ENCODE data around the gene FGFBP2. TPM values are rescaled to one million over a fixed set of nuclear protein-coding genes. Genes with fewer than 3 reads are reported as not detected.

Gene FGFBP2
- total RNA-seq, 4 donors from 2014 or later: 0.62 to 5.2 (median 2.2) TPM

DNA sequence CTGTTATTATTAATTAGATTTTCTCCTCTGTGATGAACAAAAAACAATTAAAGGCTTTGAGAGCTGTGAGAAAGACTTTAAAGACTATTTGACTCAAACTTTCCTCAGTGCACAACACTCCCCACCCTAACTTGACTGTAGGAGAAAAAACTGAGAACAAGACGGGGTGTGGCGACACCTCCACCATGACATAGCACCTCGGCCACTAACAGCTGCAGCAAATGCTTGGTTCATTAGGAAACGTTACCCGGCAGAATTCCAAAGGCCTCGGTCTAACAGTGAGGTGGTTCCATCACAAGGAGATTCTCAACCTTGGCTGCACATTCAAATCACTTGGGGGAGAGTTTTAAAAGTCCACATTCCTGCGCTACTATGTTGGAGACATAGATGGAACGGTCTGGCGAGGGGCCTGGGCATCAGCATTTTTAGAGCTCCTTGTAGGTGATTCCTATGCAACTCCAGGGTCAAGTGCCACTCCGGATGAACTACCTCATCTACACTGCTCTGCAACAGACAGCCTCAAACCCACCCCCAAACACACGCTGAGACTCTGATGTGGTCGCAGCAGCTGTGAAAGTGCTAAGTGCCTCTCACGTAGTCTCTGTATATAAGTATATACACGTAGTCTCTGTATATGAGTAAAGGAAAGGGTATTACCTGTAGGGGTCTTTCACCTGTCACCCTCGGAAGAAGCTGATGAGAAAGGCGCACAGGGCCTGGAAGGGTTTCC lies 1.0 kb downstream of the FGFBP2 start:
- no peaks in the 10 kb centered on the region for H3K4me1 ChIP-seq
- H3K27me3 ChIP-seq: no peaks in the 10 kb centered on the region
- 79 to 80% methylated on average over 8 to 12 of the region's 16 CpGs for WGBS, 2 donors (ENCODE audit: low coverage in 1 of 2)
- H3K27ac ChIP-seq: no peak overlapping the region
- TF ChIP-seq EP300 (IDR thresholded peaks at IDR 0.05): no peak
- TF ChIP-seq POLR2AphosphoS5 (IDR thresholded peaks at IDR 0.05): no peak
- ATAC-seq: no peak
- no peaks in the 10 kb centered on the region for H3K36me3 ChIP-seq
- H3K4me3 ChIP-seq: no peak overlapping the region
- peaks cover 0 to 3% (median 0%) of the 10 kb centered on the region in 3 donors for H3K9me3 ChIP-seq

DNA sequence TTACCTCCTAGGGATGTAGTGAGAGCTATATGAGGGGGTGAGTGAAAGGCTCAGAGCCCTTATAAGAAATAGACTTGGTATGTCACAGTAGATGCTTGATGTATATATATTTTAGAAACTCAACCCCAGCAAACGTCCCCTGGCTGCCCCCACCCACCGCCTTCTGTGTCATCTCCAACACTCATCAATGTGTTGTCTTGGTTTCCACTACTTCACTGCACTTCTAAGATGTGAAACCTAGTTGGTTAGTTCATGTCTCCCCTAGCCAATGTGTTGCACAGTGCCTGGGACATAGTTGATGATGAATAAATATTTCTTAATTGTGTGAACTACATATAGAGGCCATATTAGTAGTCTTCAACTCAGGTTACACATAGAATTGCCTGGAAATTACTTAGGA lies 4.4 kb downstream of the FGFBP2 start:
- Histone ChIP-seq H3K27me3 (no peaks in the 10 kb centered on the region), H3K36me3 (no peaks in the 10 kb centered on the region), H3K4me3 (no peak overlapping the region), H3K27ac (no peak overlapping the region), H3K4me1 (no peaks in the 10 kb centered on the region), H3K9me3 (no peaks in the 10 kb centered on the region)
- 67 to 95% methylated on average over 2 of the region's 2 CpGs for WGBS, 2 donors (ENCODE audit: low coverage in 1 of 2)
- no peak for ATAC-seq
- TF ChIP-seq EP300 (IDR thresholded peaks at IDR 0.05) (no peak), POLR2A (IDR thresholded peaks at IDR 0.05) (no peak), POLR2AphosphoS5 (IDR thresholded peaks at IDR 0.05) (no peak)
- TF ChIP-seq, protein P1, sequence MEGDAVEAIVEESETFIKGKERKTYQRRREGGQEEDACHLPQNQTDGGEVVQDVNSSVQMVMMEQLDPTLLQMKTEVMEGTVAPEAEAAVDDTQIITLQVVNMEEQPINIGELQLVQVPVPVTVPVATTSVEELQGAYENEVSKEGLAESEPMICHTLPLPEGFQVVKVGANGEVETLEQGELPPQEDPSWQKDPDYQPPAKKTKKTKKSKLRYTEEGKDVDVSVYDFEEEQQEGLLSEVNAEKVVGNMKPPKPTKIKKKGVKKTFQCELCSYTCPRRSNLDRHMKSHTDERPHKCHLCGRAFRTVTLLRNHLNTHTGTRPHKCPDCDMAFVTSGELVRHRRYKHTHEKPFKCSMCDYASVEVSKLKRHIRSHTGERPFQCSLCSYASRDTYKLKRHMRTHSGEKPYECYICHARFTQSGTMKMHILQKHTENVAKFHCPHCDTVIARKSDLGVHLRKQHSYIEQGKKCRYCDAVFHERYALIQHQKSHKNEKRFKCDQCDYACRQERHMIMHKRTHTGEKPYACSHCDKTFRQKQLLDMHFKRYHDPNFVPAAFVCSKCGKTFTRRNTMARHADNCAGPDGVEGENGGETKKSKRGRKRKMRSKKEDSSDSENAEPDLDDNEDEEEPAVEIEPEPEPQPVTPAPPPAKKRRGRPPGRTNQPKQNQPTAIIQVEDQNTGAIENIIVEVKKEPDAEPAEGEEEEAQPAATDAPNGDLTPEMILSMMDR (IDR thresholded peaks at IDR 0.05): no peak

DNA sequence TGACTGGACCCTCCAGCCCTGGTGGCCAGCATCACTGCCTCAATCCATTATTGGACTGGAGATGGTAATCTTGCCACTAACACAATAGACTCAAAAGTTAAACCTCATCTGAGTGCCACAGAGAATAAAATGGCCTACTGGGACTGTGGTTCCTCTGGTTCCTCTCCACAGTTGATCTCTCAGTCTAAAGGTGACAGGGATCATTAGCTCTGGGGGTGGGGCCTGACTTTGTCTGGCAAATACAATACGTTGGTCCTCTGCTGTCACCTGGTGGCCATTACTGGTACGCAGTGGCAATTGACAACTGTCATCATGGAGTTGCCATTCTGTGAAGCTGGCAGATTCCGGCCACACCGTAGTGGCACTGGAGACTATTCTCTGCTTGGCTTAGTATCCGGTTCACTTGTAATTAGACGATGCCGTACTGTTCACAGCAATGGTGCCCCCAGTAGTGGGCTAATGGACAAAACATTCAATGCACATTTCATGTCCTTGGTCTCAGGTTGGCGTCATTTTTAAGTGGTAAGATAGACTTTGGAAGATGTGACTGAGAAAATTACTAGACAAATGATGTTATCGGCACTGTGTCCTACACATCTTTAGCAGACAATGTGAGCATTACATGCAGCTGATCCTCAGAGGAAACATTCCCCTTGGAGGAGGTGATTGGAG lies 6.7 kb downstream of the FGFBP2 start:
- ATAC-seq: peak; percentile 55
- Histone ChIP-seq H3K27ac (no peak overlapping the region), H3K9me3 (no peaks in the 10 kb centered on the region), H3K36me3 (no peaks in the 10 kb centered on the region), H3K4me3 (no peak overlapping the region), H3K4me1 (no peaks in the 10 kb centered on the region), H3K27me3 (no peaks in the 10 kb centered on the region)
- WGBS, 2 donors (ENCODE audit: low coverage in 1 of 2): 62 to 80% methylated on average over 1 to 9 of the region's 9 CpGs
- TF ChIP-seq POLR2A (IDR thresholded peaks at IDR 0.05): no peak
- TF ChIP-seq, protein P1 (IDR thresholded peaks at IDR 0.05): peak; percentile 83 to 93 (median 88)

DNA sequence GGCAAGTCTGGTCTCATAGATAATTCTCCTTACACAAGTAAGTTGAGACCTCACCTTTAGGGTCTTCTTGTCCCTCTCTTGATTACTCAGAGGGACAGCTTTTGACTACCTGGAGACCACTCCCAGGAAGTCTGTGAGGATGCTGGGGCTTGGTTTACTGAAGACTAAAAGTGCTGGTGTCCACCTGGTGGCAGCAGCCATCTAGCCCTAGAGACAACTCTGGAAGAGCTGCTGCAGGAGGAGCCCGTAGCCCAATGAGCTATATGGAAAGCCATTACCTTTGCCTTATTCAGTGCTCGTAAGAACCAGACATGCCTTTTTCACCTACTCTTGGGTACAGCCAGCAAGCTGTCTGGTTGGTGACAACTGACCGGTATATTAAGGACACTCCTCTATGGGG lies 7.3 kb downstream of the FGFBP2 start:
- 100% methylated on average over 1 of the region's 3 CpGs; no CpG with 5 or more reads in 1 of the 2 donors for WGBS, 2 donors (ENCODE audit: low coverage in 1 of 2)
- ATAC-seq: no peak
- TF ChIP-seq POLR2A (IDR thresholded peaks at IDR 0.05) (no peak), POLR2AphosphoS5 (IDR thresholded peaks at IDR 0.05) (no peak), EP300 (IDR thresholded peaks at IDR 0.05) (no peak)
- TF ChIP-seq, protein P1 (IDR thresholded peaks at IDR 0.05): no peak
- Histone ChIP-seq H3K36me3 (no peaks in the 10 kb centered on the region), H3K4me3 (no peak overlapping the region), H3K27ac (no peak overlapping the region), H3K4me1 (no peaks in the 10 kb centered on the region), H3K9me3 (no peaks in the 10 kb centered on the region), H3K27me3 (no peaks in the 10 kb centered on the region)

DNA sequence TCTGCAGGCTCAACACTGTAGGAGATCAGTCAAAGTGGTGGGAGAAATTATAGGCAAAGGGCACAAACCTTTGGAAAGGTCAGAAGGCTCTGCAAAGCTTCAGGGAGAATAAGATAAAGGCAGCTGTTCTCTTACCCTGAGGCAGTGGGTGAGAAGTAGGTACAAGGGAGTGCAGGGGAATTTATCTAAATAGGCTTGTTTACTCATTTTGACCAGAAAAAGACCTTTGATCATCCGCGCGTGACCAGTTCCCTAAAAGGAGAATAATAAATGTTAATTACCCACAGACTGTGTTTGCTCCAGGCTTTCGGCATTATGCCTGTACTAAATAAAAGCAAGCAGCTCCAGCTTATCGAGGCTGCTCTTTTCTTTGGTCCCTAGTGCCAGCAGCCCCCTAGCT lies 9.3 kb downstream of the FGFBP2 start:
- WGBS, 2 donors (ENCODE audit: low coverage in 1 of 2): 96% methylated on average over 4 of the region's 5 CpGs; no CpG with 5 or more reads in 1 of the 2 donors
- TF ChIP-seq, protein P1 (IDR thresholded peaks at IDR 0.05): no peak
- TF ChIP-seq EP300 (IDR thresholded peaks at IDR 0.05): no peak
- TF ChIP-seq POLR2AphosphoS5 (IDR thresholded peaks at IDR 0.05): no peak
- TF ChIP-seq POLR2A (IDR thresholded peaks at IDR 0.05): no peak
- ATAC-seq: no peak
- no peaks in the 10 kb centered on the region for H3K36me3 ChIP-seq
- H3K27ac ChIP-seq: no peak overlapping the region
- H3K27me3 ChIP-seq: no peaks in the 10 kb centered on the region
- no peak overlapping the region for H3K4me3 ChIP-seq
- H3K9me3 ChIP-seq: no peaks in the 10 kb centered on the region
- no peaks in the 10 kb centered on the region for H3K4me1 ChIP-seq
